Thyroid gland (tissue), 4 donors: ENCODE results near the gene DISC1.

Experiments used
- POLR2A ChIP-seq, 2 donors: fragments of 450-650 bp; IDR thresholded peaks; one replicate each; pipeline ENCODE4 v1.6.1; 2017; ENCODE audit warnings: antibody characterized with exemption in 2 of 2, mild to moderate bottlenecking in 2 of 2, moderate library complexity in 1 of 2
- TF ChIP-seq, protein P1 (sequence below), 6 experiments: fragments of 200-600 bp in 3 of 6; fragments of 450-650 bp in 3 of 6; sonication (generic) in 3 of 6; IDR thresholded peaks; one replicate each; pipeline ENCODE4 v1.5.1; 2016 to 2019; ENCODE audit warnings: antibody characterized with exemption in 6 of 6, mild to moderate bottlenecking in 2 of 6, inconsistent platforms in 1 of 6, moderate library complexity in 1 of 6

DNA sequence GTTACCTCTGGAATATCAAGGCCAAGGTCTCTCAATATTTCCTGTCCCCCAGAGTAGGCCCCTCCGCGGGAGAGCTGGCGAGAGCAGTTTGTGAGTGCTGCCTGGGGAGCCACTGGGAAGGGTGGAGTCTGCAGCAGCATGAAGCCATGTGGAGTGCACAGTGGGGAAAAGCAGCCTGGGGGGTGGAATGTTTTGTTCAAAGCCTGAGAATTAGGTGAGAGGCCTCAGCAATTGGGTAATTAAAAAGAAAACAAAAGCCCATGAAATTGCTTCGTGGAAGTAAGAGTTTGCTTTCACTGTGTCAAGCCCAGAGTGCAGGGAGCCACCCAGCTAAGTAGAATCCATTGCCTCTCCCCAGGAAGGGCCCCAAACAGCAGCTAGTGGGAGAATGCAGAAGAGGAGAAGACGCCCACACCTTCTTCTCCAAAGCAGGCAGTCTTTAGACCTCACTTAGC, 30.2 kb upstream of the DISC1 start:
- TF ChIP-seq, protein P1, sequence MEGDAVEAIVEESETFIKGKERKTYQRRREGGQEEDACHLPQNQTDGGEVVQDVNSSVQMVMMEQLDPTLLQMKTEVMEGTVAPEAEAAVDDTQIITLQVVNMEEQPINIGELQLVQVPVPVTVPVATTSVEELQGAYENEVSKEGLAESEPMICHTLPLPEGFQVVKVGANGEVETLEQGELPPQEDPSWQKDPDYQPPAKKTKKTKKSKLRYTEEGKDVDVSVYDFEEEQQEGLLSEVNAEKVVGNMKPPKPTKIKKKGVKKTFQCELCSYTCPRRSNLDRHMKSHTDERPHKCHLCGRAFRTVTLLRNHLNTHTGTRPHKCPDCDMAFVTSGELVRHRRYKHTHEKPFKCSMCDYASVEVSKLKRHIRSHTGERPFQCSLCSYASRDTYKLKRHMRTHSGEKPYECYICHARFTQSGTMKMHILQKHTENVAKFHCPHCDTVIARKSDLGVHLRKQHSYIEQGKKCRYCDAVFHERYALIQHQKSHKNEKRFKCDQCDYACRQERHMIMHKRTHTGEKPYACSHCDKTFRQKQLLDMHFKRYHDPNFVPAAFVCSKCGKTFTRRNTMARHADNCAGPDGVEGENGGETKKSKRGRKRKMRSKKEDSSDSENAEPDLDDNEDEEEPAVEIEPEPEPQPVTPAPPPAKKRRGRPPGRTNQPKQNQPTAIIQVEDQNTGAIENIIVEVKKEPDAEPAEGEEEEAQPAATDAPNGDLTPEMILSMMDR (IDR thresholded peaks at IDR 0.05): no peak
- no peak for TF ChIP-seq POLR2A (IDR thresholded peaks at IDR 0.05)
